Prostate gland (tissue), 2 donors: ENCODE data around the gene LRRC74A.

Experiments used
- CTCF ChIP-seq, 4 experiments: fragments of 200-600 bp in 2 of 4; fragments of 450-650 bp in 2 of 4; sonication (generic) in 2 of 4; IDR thresholded peaks; 1 replicate in 3 of 4; 2 replicates in 1 of 4; pipeline ENCODE4 v1.5.1; 2016 to 2019; ENCODE audit warnings: antibody characterized with exemption in 4 of 4, mild to moderate bottlenecking in 2 of 4, moderate library complexity in 2 of 4
- POLR2A ChIP-seq: fragments of 450-650 bp; IDR thresholded peaks from one replicate; pipeline ENCODE4 v1.6.1; 2016; ENCODE audit warnings: antibody characterized with exemption, mild to moderate bottlenecking
- POLR2AphosphoS5 ChIP-seq: sonication (generic); formaldehyde crosslinking; IDR thresholded peaks from one replicate; pipeline ENCODE4 v1.6.1; 2017; ENCODE audit warnings: antibody characterized with exemption

GRCh38 chr14:76793324-76793723 lies 32.9 kb upstream of the LRRC74A start:
- no peak for TF ChIP-seq POLR2A
- no peak for TF ChIP-seq CTCF (IDR thresholded peaks at IDR 0.05)
- no peak for TF ChIP-seq POLR2AphosphoS5
